Measurements from ENCODE around the gene RNF152.

The RNF152 gene

DNA sequence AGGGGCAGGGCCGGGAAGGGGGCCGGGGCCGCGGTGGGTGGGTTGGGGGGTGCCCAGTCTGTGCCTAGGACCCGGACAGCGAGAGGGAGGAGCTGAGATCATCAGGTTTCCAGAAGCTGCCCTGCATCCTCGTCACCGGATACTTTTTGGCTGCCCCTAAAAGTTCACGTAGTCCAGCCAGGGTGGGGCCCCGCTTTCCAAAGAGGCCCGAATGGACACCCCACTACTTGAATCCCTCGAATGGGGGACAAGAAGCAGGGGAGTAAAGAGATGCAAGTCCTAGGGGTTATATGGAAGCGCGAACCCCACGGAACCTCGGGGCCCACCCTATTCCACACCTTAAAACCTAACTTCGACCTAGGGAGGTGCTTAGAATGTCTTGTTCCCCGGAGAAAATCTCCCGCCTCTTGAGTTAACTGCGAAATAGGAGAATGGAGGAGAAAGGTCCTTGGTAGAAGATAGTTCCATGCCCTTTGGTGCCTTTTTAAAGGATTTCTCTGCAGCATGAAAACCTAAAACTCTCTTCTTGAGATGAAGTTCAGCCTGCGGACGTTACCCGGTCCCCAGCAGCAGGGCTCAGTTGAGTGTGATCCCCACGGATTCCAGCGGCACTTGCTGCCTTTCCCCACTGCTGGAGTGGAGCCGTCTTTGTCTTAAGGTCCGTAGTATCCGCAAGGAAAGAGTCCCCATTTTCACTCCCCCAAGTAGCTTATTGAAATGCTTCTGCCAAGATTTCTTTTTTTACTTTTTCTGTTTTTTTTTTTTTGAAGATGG is 2.1 kb upstream of the RNF152 start:
- no peak for DNase-seq (ENCODE audit: low read depth in 3 of 3)

DNA sequence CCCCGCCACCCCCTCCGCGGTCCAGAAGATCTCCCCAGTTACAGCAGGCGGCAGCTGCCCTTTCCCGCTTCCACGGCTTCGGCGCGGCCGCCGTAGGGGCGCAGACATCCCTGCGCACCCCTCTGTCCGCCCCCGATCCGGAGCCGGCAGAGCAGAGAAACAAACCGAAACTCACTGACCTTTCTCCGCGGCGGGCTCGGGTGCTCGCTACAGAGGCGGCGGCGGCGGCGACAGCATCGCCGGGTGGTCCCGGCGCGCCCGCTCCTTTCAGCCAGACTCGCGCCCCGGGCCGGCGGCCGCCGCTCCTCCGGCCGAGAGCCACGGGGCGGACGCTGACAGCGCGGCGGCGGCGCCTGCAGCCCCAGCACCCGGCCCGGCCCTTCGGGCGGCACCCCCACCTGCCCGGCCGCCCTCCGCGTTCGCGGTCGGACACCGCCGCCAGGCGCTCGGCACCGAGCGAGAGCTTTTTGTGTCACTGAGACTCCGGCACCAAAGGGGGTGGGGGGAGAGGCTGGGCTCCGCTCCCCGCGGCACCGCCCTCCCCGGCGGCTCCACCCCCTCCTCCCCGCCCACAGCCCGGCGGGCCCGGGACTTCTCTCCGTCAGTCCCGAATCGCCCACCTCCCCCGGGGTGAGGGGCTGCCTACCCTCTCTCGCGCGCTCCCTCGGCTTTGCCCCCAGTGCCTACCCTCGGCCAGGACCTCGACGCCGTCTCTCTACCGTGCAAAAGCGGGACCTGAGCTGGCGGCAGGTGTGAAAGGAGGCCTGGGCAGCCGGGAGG is 1.4 kb upstream of the RNF152 start:
- DNase-seq (ENCODE audit: low read depth in 3 of 3): peak; percentile 26 to 53 (median 28)

DNA sequence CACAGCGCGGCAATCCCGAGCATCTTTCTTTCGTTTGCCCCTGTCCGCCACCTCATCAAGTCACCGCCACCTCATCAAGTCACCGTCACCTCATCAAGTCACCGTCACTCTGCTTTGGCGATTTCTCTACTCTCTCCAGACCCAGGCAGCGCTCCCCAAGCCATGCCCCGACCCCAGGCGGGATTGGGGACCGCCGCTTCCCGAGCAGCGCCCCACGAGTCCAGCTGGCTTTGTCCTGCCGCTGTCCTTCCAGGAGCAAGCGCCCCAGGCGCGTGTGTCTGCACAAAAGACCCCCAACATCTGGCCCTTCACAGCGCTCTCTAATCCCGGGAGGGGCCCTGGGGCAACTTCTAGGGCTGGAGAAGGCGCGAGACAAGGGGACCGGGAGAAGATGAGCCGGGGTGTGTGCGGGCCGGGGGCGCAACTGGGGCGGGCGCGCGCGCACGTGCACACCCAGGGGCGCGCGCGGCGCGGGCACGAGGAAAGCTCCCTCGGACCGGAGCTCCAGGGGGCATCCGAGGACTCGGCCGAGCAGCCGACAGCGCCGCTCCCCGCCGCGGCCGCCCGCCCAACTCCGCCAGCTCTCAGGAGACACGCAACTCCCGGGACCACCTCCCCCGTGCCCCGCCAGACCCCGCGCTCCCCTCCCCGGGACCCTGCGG is 633 bp upstream of the RNF152 start:
- DNase-seq (ENCODE audit: low read depth in 3 of 3): peak in 2 of 3 donors; percentile 9 to 10

DNA sequence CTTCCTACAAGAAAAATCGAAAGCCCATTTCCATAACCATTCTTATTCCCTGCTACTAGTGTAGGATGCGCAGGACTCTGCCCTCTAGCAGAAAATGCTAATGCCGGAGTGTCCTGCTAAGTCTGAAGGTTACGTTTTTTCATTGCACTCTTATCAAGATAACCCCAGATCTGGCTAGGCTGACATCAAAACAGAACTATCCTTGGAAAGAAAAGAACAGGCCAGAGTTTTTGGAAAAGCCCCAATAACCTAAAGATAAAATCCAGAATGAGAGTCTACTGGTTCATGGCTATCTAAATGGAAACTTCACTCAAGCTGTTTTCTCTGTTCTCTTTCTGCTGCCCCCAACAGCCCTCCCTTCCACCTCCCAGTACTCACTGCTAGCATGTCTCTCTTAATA is 913 bp downstream of the RNF152 start:
- DNase-seq (ENCODE audit: low read depth in 3 of 3): no peak

DNA sequence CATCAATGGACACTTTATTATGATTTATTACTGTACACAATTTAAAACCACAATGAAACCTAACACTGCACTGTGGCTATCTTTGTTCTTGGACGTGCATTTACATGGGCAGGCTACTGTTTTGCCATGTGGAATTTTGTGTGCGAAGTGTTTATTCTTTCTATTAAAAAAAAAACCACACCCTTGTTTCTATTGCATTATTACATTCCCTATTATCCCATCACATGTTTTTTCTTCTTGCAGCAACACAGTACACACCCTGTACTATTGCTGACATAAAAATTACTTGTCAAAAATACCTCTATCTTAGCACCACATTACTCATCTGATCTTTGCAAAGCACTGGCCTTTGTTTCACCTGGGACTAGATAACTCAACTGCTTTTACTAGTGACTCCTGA is 1.5 kb downstream of the RNF152 start:
- no peak for DNase-seq (ENCODE audit: low read depth in 3 of 3)

DNA sequence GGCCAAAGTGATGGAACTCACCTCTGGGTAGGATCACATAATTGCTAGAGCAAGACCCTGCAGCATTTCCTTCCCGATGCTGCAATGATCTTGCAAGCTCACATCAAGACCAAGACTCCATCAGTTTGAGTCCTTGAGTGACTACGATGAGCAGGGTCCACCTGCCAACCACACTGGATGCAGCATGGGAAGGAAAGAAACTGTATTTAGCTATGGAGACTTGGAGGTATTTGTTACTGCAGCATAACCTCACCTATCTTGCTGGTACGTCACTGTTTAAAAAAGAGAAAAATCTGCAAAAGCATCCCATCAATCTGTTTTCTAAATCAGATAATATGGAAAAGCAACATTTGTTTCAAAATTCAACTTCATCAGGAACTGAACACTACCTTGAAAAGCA is 2.5 kb downstream of the RNF152 start:
- DNase-seq (ENCODE audit: low read depth in 3 of 3): no peak

DNA sequence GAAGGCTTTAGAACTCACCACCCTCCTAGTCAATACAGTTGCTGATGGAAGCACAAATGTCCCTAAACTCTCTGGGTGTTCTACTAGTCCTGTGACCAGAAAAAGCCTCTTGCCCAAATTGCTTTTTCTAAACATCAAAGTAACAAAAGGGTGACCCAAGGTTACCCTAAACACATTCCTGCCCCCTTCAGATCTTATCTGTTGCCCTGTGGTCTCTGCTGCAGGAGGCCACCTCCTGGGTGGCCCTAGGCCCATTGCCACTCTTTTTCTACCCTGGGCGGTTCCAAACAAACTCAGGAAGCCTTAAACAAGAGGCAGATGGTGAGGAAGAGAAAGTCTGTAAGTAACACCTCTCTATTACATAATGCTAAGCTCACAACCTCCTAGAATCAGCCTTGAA is 3.3 kb downstream of the RNF152 start:
- no peak for DNase-seq (ENCODE audit: low read depth in 3 of 3)

DNA sequence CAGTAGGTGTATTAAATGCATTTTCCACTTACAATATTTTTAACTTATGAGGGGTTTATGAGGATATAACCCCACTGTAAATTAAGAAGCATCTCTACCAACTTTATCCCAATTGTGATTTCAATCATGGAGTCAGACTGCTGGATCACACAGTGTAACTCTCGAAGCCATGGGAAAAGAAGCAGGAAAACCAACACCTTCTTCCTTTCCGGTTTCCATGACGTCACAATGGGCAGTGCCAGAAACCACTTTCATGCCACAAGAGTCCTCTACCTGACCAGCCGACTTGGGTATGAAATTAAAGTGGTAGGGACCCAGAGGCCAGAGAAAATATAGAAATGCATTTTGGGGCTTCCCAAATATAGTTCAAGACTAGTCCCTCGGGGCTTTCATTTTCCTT is 4.2 kb downstream of the RNF152 start:
- no peak for DNase-seq (ENCODE audit: low read depth in 3 of 3)

DNA sequence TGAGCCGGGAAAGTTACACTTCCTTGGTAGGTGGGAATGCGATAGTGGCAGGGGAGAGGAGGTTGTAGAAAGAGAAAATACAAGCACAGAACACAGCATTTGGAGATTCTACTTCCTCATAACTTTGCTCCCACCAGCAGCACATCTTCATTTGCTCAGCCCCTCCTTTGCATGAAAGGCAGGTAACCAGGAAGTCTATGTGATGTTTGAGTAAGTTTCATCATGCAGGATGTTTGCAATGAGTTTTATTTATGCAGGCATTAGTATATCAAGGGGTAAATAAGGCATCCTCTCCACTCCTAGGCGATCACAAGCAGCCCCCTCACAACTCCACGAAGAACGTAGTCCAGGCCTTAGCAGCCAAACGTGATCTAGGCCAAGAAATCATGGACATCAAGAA is 5.0 kb downstream of the RNF152 start:
- no peak for DNase-seq (ENCODE audit: low read depth in 3 of 3)

DNA sequence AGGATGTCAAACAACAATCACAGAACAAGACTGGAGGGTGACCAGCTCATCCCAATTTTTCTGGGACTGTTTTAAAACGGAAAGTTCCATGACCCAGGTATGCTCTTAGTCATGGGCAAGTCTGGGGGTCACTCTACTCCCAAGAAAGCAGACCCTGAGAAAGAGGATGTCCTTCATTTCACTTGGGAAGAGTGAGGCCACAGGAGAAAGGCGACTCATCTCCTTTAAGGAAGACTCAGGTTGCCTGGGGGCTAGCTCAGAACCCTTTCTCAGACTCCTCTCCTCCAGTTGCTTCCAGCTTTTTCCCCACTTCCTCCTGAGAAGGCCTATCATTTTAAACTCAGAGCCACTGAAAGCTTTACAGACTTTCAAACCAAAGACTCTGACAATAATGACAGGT is 9.3 kb downstream of the RNF152 start:
- no peak for DNase-seq (ENCODE audit: low read depth in 3 of 3)

DNA sequence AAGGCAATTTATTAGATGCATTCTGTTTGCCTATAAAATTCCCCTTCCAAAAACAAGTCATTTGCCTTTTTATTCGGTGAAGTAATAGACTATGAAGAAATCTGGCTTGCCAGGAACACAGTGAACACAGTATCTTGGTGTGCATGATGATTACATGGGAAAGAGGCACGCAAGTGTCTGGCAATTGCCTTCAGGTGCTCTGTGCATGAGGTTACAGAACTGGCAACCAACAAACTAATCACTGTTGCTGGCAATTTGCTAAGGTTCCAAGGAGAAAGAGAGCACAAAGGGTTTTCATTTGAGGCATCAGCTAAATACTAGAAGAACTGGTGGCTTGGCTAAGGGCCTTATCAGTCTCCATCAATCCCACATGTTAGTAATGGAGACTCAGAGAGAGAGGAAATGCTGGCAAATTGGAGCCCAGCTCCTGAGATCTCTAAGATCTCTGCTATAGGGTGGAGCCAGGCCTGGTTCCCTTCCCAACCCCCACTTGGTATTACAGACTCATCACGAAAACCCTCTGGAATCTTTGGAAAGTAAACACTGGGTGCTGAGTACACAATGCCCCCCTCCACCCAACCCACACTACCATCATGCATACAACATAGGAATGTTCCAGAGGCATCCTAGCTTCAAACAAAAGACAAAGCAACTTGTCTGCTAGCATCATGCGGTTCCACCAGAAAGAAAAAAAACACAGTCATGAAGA is 10.4 kb downstream of the RNF152 start:
- DNase-seq (ENCODE audit: low read depth in 3 of 3): no peak

DNA sequence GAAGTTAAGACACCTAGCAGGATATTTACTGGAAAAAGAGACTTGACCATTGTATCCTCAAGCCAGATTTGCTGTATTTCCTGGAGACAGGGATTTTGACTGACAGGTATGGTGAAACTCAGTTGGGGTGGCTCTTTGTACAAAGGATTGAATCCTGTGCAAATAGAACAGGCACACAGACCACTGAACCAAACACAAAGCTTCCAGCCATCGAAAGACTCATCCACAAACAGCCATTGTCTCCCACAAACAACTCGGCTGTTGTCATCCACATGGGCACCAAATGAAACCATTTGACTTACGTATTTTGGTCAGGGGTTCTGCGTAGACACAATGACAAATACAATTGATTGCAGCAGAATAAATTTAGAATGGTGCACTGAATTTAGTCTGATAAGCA is 15.9 kb downstream of the RNF152 start:
- no peak for DNase-seq (ENCODE audit: low read depth in 3 of 3)

DNA sequence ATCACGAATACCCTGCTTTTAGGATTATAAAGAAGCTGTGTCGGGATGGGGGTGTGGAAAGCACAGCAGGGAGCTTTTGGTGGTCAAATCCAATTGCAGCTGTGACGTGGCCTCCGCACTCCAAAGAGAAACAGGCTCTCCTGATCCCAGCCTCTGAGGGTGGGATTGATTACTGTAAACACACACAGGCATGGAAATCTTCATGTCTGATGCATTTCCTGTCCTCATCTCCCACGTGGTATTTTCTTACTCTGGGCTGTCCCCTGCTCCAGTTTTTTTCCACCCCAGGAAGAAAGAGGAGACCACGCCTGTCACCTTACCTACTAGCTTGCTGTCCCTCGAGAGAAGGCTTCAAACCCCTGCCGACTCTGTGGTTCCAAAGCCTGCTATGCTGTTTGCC is 22.7 kb downstream of the RNF152 start:
- no peak for DNase-seq (ENCODE audit: low read depth in 3 of 3)

DNA sequence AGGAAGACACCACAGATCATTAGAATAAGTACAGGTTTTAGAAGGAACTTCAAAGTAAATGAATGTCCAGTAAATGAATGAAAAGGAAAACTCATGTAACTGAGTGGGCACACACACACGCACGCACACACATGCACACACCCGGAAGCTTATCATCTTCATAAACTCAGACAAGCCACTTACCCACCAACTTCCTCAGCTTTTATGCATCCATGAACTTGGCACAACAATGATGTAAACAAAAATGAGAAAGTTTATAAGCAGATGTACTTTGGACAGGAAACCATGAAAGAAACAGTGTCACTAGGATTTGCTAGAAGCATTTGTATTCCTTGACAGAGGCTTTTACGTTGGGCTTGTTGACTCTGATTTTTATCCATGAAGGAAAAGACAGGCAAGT is 23.2 kb downstream of the RNF152 start:
- no peak for DNase-seq (ENCODE audit: low read depth in 3 of 3)

DNA sequence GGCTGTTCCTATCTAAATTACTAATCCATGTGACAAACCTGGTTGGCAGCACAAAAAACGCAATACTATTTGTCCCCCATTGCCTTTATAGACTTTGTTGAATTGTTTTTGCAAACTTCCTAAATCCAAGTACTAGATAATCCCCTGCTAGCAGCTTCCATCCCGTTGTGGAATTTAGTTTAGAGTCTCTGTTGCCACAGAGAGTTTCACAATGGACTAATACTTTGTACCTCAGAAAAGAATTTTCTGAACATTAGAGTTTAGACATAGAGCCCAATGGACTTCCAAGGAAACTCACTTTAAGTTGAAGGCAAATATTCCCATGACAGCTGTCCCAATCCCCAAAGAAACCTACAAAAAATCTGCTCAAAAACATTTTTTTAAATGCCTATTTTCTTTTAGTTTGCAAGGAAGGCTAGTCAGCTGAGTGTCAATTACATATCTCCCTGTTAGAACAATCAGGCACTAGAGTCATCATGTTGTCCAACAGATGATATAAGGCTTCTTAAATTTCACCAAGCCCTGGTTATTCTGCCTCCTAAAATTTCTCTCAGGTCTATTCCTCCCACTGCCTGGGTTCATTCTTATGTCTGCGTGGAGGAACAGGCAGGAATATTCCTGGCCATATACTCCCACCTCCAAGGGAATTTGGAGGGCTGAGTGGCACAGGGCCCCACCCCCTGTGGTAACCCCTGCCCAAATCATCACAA is 27.2 kb downstream of the RNF152 start:
- no peak for DNase-seq (ENCODE audit: low read depth in 3 of 3)

DNA sequence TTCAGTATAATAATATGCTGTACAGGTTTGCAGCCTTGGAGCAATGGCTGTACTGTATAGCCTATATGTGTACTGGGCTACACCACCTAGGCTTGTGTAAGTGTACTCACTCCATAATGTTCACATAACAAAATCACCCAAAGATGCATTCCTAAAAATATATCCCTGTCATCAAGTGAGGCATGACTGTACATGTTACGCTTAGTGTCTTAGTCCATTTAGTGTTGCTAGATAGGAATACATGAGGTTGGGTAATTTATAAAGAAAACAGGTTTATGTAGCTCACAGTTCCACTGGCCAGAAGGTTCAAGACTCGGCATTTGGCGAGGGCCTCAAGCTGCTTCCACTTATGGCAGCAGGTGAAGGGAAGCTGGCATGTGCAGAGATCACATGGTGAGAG is 31.4 kb downstream of the RNF152 start:
- no peak for DNase-seq (ENCODE audit: low read depth in 3 of 3)

DNA sequence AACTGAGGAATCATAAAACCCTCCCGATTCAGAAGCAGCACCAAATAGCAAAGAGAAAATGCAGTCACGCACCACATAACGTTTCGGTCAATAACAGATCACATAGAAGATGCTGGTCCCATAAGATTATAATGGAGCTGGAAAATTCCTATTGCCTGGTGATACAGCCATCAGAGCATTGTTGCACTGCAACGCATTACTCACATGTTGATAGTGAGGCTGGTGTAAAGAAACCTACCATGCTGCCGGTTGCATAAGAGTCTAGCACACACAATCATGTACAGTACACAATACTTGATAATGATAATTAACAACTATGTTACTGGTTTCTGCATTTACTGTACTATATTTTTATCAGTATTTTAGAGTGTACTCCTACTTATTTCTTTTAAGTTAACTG is 32.5 kb downstream of the RNF152 start:
- no peak for DNase-seq (ENCODE audit: low read depth in 3 of 3)

DNA sequence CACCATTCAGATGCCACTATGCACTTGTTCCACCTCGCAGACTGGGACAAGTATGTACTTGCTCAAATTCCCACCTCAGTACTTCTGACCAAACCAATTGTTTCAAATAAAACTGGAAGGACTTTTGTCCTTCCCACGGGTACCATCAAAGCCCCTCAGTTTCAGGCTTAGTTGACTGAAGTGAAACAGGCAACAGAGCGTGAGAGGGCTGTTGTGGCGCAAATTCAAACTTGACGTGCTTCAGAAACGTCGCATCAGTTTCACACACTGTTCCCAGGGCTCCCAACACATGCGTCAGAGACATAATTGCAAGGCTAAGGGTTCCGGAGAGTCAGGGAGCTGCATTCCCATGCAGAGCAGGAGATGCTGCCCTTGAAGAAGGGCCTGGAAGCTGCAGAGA is 33.7 kb downstream of the RNF152 start:
- no peak for DNase-seq (ENCODE audit: low read depth in 3 of 3)

DNA sequence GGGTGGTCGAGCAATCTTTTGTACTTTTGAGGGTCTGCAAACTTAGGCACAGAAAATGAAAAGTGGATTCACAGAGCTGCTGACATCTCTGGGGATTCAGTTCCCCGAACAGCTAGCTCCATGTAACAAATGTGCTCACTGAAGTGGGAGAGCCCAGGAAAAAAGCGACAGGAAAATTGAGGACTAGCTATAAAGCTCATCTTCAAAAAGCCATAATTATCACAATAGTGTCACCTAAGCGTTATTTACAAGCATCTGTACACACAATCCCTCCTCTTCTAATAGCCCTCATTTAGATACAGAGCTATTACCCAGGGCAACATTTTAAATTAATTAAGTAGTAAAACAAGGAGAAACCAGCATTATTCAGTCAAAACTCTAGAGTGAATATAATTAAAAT is 36.1 kb downstream of the RNF152 start:
- DNase-seq (ENCODE audit: low read depth in 3 of 3): no peak

DNA sequence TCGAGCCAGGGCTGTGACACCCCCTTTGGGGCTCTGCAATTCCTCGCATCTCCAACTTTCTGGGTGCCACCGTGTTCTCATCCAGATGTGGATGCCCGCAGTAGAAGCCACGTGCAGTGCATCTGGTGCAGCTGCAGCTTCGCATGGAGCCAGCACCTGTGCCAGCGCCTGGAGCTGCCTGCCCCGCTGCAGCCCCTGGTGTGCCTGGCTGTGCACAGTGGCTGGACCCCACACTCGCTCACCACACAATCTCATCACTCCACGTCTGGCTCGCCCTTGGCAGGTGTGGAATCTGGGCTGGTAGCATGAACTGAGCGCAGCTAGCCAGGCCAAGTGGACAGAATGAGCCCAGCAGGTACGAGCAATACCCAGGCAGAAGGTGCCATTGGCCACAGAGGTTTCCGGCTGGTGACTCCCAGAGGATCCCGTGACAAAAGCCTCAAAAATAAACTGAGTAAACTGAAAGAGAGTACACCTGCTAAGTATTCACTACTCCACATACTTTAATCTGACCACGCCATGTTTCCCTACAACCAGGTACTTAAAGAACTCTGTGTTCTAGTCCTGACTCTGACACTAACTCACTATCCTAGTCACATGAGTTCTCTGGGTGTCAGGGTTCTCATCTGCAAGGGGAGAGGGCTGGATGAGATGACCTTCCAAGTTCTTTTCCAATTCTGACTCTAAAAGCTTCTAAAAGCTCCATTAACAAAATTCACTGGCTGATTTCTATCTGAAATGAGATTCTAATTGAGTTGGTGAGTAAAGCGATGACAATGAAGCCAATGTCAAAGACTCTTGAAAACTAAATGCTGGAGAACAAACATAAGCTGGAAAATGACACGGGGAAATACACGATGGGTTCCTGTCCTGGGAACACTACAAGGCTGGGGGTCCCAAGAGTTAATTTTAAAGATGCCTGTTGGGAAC is 37.1 kb downstream of the RNF152 start:
- no peak for DNase-seq (ENCODE audit: low read depth in 3 of 3)

Data from stimulated activated CD4-positive, alpha-beta T cell treated with anti-CD3 and anti-CD28 coated beads, TNF-alpha, amount 100 ng/mL, for 48 hours (primary cell).